ENCODE measurements around the gene MAN2A2. TPM values are rescaled to one million over a fixed set of nuclear protein-coding genes. Genes with fewer than 3 reads are reported as not detected.

Gene MAN2A2
- total RNA-seq, 3 donors from 2014 or later = 38.2 to 58.0 (median 56.9) TPM

GRCh38 chr15:90950676-90951075 lies 47.6 kb downstream of the MAN2A2 start:
- H3K27me3 ChIP-seq = no peaks in the 10 kb centered on the region
- no peak for DNase-seq (ENCODE audit: low spot score in 2 of 2)
- TF ChIP-seq CTCF (IDR thresholded peaks at IDR 0.05) = no peak
- no peak for TF ChIP-seq POLR2AphosphoS5 (IDR thresholded peaks at IDR 0.05)
- no peak for TF ChIP-seq POLR2A (IDR thresholded peaks at IDR 0.05)
- peaks cover 13% of the 10 kb centered on the region for H3K36me3 ChIP-seq
- H3K9me3 ChIP-seq = no peaks in the 10 kb centered on the region
- no peak overlapping the region for H3K4me3 ChIP-seq
- H3K4me1 ChIP-seq = peaks cover 0 to under 1% of the 10 kb centered on the region in 2 donors
- intact Hi-C loops (cut with DNase I; ENCODE audit: low total_unique reads) = no loop called here
- H3K27ac ChIP-seq = no peak overlapping the region

GRCh38 chr15:90952901-90953677 lies 50.0 kb downstream of the MAN2A2 start:
- Histone ChIP-seq H3K4me1 (peaks cover 3 to 8% of the 10 kb centered on the region in 2 donors), H3K36me3 (peaks cover 8% of the 10 kb centered on the region), H3K9me3 (no peaks in the 10 kb centered on the region), H3K27ac (no peak overlapping the region), H3K27me3 (no peaks in the 10 kb centered on the region), H3K4me3 (no peak overlapping the region)
- no peak for TF ChIP-seq POLR2AphosphoS5 (IDR thresholded peaks at IDR 0.05)
- TF ChIP-seq CTCF (IDR thresholded peaks at IDR 0.05) = no peak
- no peak for TF ChIP-seq POLR2A (IDR thresholded peaks at IDR 0.05)
- DNase-seq (ENCODE audit: low spot score in 2 of 2) = no peak
- intact Hi-C loops (cut with DNase I; ENCODE audit: low total_unique reads) = no loop called here

GRCh38 chr15:90953947-90954711 lies 51.0 kb downstream of the MAN2A2 start:
- Histone ChIP-seq H3K27me3 (no peaks in the 10 kb centered on the region), H3K4me1 (peaks cover 3 to 8% of the 10 kb centered on the region in 2 donors), H3K27ac (peak overlapping the region; percentile 91), H3K36me3 (peaks cover 8% of the 10 kb centered on the region), H3K9me3 (no peaks in the 10 kb centered on the region), H3K4me3 (peak overlapping the region in 2 of 3 donors; percentile 79 to 80)
- DNase-seq (ENCODE audit: low spot score in 2 of 2) = no peak
- no peak for TF ChIP-seq POLR2AphosphoS5 (IDR thresholded peaks at IDR 0.05)
- no peak for TF ChIP-seq CTCF (IDR thresholded peaks at IDR 0.05)
- no peak for TF ChIP-seq POLR2A (IDR thresholded peaks at IDR 0.05)
- intact Hi-C loops (cut with DNase I; ENCODE audit: low total_unique reads) = no loop called here

GRCh38 chr15:90954712-90955623 lies 51.9 kb downstream of the MAN2A2 start, which contains the start of gene RCCD1:
Gene RCCD1 (plus strand): TSS chr15:90954884. CDS start chr15:90956735, 1,851 bp downstream.
- Histone ChIP-seq H3K4me1 (peaks cover 3 to 8% of the 10 kb centered on the region in 2 donors), H3K9me3 (no peaks in the 10 kb centered on the region), H3K27me3 (no peaks in the 10 kb centered on the region), H3K36me3 (peaks cover 8% of the 10 kb centered on the region), H3K4me3 (peak within 1 kb of the TSS; percentile 61 to 80 (median 79)), H3K27ac (peak within 1 kb of the TSS; percentile 91)
- TF ChIP-seq POLR2AphosphoS5 (IDR thresholded peaks at IDR 0.05) (peak; percentile 60 to 82 (median 80)), CTCF (IDR thresholded peaks at IDR 0.05) (no peak), POLR2A (IDR thresholded peaks at IDR 0.05) (peak; percentile 31)
- intact Hi-C loops (cut with DNase I; ENCODE audit: low total_unique reads) = loop anchor here (5.0 kb wide), 1 partner anchor 312 kb away; no protein-coding TSS in a partner anchor
- DNase-seq (ENCODE audit: low spot score in 2 of 2) = peak; percentile 94 to 95
